ENCODE data around the gene TSC2. TPM values are rescaled to one million over a fixed set of nuclear protein-coding genes. Genes with fewer than 3 reads are reported as not detected.

Gene TSC2
- polyA plus RNA-seq, 3 donors: 11.7 to 95.1 (median 20.8) TPM

DNA sequence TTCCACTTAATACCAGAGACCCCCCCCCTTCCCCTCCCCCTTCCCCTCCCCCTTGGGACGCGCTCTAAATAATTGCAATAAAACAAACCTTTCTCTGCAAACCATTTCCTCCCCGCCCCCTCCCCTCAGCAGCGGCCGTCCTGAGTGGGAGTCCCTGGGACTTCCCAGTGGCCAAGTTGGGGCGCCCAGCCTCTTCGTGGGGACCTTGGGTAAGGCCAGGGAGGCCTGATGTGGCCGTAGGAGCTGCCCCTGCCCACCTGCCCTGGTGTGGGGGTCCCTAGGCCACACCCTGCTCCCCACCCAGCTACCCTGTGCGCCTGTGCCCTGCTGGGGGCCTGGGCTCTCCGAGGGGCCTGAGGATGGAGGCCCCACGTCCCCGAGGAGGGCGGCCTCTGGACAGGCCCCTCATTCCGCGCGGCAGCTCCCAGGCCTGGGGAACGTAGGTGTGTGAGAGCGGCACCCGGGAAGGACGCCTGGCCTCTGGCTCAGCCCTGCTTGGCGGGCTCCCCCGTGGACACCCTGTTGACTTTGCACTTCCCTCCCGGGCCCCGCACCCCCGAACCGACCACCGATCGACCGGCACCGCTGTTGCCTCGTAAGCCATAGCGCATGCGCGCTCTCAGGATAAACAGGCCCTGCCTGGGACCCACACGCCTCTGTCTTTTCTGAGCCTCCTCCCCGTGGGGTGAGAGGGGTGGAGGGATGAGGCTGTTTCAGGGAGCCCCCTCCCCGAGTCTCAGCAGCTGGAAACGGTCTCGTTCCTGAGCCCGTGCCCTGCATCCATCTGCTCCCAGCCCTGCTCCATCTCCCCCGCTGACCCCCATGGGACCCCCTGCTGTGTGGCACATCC lies 9.2 kb upstream of the TSC2 start:
- H3K4me1 Mint-ChIP-seq: peaks cover 6% of the 10 kb centered on the region
- 90% methylated on average over 32 of the region's 41 CpGs for WGBS (ENCODE audit: insufficient coverage)
- no peaks in the 10 kb centered on the region for H3K79me2 ChIP-seq (ENCODE audit: insufficient read depth, low read length)
- no peak overlapping the region for H3K4me3 ChIP-seq (replicated peaks in 1 of 3; ENCODE audit: low read depth in 2 of 3, low read length in 3 of 3)
- TF ChIP-seq, protein P1, sequence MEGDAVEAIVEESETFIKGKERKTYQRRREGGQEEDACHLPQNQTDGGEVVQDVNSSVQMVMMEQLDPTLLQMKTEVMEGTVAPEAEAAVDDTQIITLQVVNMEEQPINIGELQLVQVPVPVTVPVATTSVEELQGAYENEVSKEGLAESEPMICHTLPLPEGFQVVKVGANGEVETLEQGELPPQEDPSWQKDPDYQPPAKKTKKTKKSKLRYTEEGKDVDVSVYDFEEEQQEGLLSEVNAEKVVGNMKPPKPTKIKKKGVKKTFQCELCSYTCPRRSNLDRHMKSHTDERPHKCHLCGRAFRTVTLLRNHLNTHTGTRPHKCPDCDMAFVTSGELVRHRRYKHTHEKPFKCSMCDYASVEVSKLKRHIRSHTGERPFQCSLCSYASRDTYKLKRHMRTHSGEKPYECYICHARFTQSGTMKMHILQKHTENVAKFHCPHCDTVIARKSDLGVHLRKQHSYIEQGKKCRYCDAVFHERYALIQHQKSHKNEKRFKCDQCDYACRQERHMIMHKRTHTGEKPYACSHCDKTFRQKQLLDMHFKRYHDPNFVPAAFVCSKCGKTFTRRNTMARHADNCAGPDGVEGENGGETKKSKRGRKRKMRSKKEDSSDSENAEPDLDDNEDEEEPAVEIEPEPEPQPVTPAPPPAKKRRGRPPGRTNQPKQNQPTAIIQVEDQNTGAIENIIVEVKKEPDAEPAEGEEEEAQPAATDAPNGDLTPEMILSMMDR (IDR thresholded peaks at IDR 0.05): no peak
- DNase-seq: no peak
- H3K9ac ChIP-seq (ENCODE audit: insufficient read depth, low read length, poor library complexity, severe bottlenecking): no peak overlapping the region
- peaks cover 0 to 8% (median 5%) of the 10 kb centered on the region in 3 donors for H3K27me3 Mint-ChIP-seq (ENCODE audit: low read depth in 3 of 3)
- no peak overlapping the region for H3K27ac Mint-ChIP-seq
- no peaks in the 10 kb centered on the region for H3K9me3 ChIP-seq (replicated peaks in 1 of 2; ENCODE audit: control insufficient read depth in 1 of 2, insufficient read depth in 1 of 2, low read length in 2 of 2)
- H3K4me1 ChIP-seq (ENCODE audit: control insufficient read depth in 1 of 2, insufficient read depth in 2 of 2, low read length in 2 of 2): peaks cover 6 to 10% of the 10 kb centered on the region in 2 donors
- no peaks in the 10 kb centered on the region for H3K36me3 ChIP-seq (replicated peaks in 1 of 2; ENCODE audit: control insufficient read depth in 1 of 2, insufficient read depth in 2 of 2, low read length in 2 of 2)
- H4K20me1 ChIP-seq (ENCODE audit: insufficient read depth, low read length): no peaks in the 10 kb centered on the region
- H3K9me3 Mint-ChIP-seq: no peaks in the 10 kb centered on the region
- no peak overlapping the region for H3K4me3 Mint-ChIP-seq
- H3K27me3 ChIP-seq (ENCODE audit: control insufficient read depth in 2 of 2, insufficient read depth in 2 of 2, low read length in 2 of 2): no peaks in the 10 kb centered on the region
- H2AFZ ChIP-seq (ENCODE audit: insufficient read depth, low read depth, low read length, poor library complexity, severe bottlenecking): no peak overlapping the region
- H3K4me2 ChIP-seq (replicated peaks; ENCODE audit: extremely low read depth, low read length, poor library complexity, severe bottlenecking): no peak overlapping the region
- H3K27ac ChIP-seq (ENCODE audit: low read depth in 1 of 2, low read length in 2 of 2): no peak overlapping the region
- H3K36me3 Mint-ChIP-seq: peaks cover 3 to 4% of the 10 kb centered on the region in 2 donors
- intact Hi-C loops (cut with micrococcal nuclease): no loop called here

- Histone ChIP-seq H3K36me3 (replicated peaks in 1 of 2; ENCODE audit: control insufficient read depth in 1 of 2, insufficient read depth in 2 of 2, low read length in 2 of 2) (no peaks in the 10 kb centered on the region), H3K27ac (ENCODE audit: low read depth in 1 of 2, low read length in 2 of 2) (no peak overlapping the region), H3K4me2 (replicated peaks; ENCODE audit: extremely low read depth, low read length, poor library complexity, severe bottlenecking) (no peak overlapping the region), H2AFZ (ENCODE audit: insufficient read depth, low read depth, low read length, poor library complexity, severe bottlenecking) (no peak overlapping the region), H3K4me3 (replicated peaks in 1 of 3; ENCODE audit: low read depth in 2 of 3, low read length in 3 of 3) (no peak overlapping the region), H3K9me3 (replicated peaks in 1 of 2; ENCODE audit: control insufficient read depth in 1 of 2, insufficient read depth in 1 of 2, low read length in 2 of 2) (no peaks in the 10 kb centered on the region), H4K20me1 (ENCODE audit: insufficient read depth, low read length) (no peaks in the 10 kb centered on the region), H3K9ac (ENCODE audit: insufficient read depth, low read length, poor library complexity, severe bottlenecking) (no peak overlapping the region), H3K79me2 (ENCODE audit: insufficient read depth, low read length) (no peaks in the 10 kb centered on the region), H3K27me3 (ENCODE audit: control insufficient read depth in 2 of 2, insufficient read depth in 2 of 2, low read length in 2 of 2) (no peaks in the 10 kb centered on the region), H3K4me1 (ENCODE audit: control insufficient read depth in 1 of 2, insufficient read depth in 2 of 2, low read length in 2 of 2) (peaks cover 10 to 12% of the 10 kb centered on the region in 2 donors)
- 83% methylated on average over 22 of the region's 29 CpGs for WGBS (ENCODE audit: insufficient coverage)
- H3K9me3 Mint-ChIP-seq: no peaks in the 10 kb centered on the region
- TF ChIP-seq, protein P1 (IDR thresholded peaks at IDR 0.05): no peak
- peaks cover 0 to 5% (median 4%) of the 10 kb centered on the region in 3 donors for H3K27me3 Mint-ChIP-seq (ENCODE audit: low read depth in 3 of 3)
- H3K4me3 Mint-ChIP-seq: no peak overlapping the region
- H3K27ac Mint-ChIP-seq: no peak overlapping the region
- intact Hi-C loops (cut with micrococcal nuclease): no loop called here
- H3K36me3 Mint-ChIP-seq: peaks cover 3 to 4% of the 10 kb centered on the region in 2 donors
- DNase-seq: no peak
- peaks cover 7% of the 10 kb centered on the region for H3K4me1 Mint-ChIP-seq
Measured at GRCh38 chr16:2039274-2040031, 8.3 kb upstream of the TSC2 start.

Data from CD14-positive monocyte (primary cell).